GM21526 (cell line): ENCODE results near the gene UTP18.
"Not testable (repeated sequence)": the region's sequence is repeated elsewhere in the genome, so short reads cannot be mapped to it uniquely, and the experiment has no call there.

Experiments used
- ATAC-seq: cut with Tn5 transposase; IDR thresholded peaks from one replicate; pipeline ENCODE4 v1.9.1; 2021; ENCODE audit warnings: moderate library complexity; ENCODE audit not compliant: unreplicated experiment, low FRiP score

Gene UTP18

DNA sequence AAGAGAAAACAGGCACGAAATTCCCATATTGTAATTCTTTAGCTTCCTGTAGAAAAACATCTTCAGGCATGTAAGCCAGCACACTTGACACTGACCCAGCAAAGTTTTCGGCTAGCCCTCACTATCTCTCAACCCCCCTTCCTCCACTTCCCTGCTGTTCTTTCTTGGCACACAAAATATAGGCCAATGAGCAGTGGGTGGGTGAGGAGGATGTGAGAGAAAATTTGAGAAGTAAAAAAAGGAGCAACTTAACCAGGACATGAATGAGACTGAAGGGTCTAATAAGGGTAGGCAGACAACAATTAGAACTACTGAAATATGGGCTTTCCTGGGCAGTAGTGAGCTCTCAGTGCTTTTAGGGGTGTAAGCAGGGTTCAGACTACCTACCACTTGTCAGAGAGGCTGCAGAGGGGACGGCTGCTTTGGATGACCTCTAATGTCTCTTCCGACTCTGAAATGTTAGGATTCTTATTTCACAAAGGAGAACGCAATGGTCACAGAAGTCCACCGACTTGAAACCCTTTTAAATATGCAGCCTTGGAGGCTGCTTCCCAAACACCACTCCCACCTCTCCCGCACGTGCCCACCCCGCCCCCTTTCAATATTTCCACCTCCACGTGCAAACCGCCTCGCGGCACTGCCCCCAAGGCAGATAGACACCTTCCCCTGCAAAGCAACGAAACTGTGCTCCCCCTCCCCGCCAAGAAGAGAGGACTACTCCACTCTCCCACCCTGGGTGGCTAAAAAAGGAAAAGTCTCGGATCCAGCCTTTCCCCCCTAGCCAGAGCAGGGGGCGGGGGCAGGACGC lies 1.4 kb upstream of the UTP18 start:
- ATAC-seq: no peak

- ATAC-seq: peak; percentile 76
These were observed 646 bp upstream of the UTP18 start, which contains the start of gene MBTD1 for GRCh38 chr17:51259564-51260236. Gene MBTD1 (minus strand): TSS chr17:51260049. CDS start chr17:51225161, 34,888 bp downstream.

DNA sequence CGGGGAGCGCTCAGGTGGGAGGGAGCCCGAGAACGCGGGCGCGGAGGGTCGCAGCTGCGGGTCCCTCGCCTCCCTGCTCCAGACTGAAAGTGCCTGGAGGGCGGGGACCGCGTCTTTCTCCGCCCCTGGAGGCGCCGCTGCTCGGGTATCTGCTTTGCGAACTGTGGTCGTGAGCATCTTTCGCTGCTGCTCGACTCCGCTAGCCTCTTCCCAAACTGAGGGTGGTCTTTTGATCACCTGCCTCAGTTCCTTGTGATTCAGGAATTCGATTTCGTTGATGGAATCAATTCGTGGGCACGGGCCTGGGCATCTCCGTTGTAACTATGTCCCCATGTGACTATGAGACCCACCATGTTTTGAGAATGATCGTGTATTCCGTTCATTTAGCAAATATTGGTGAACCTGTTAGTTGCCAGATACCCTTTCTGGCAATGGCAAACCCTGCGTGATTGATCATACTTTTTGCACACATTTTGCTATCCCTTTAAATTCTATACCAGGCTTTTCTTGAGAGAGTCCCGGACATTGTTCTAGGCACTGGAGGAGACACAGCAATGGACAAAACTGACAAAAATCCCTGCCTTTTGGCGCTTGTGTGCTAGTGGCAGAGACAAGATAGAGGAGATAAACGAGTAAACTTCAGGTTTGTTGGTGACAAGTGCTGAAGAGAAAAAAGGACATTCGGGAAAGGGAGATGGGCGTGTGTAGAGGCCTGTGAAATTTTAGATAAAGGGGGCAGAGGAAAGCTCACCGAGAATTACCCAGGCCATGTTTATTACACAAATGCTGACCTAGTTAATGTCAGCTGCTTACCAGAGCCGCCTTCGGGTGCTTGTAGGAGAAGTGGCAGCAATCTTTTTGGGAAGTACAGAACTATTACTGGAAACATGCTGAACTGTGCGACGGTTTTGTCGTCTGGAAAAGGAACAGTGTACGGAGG lies 948 bp downstream of the UTP18 start:
- no peak for ATAC-seq

- no peak for ATAC-seq
These were observed 2.7 kb downstream of the UTP18 start for GRCh38 chr17:51263006-51263405.

GRCh38 chr17:51264466-51264865 lies 4.1 kb downstream of the UTP18 start:
- not testable (repeated sequence) for ATAC-seq

DNA sequence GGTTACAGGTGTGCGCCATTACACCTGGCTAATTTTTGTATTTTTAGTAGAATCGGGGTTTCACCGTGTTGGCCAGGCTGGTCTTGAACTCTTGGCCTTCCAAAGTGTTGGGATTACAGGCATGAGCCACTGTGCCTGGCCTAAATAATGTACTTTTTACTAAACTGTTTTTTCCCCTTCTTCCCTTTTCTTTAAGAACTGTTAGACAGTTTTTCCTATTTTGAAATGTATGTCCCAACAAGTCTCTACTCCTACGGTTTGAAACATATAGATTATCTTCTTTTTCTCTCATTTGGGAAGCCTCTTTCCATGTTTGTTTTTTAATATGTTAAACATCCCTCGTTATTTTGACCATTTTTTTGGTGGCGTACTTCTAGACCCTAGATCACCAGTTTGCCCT lies 9.6 kb downstream of the UTP18 start:
- no peak for ATAC-seq

GRCh38 chr17:51270636-51271035 lies 10.3 kb downstream of the UTP18 start:
- ATAC-seq: no peak

DNA sequence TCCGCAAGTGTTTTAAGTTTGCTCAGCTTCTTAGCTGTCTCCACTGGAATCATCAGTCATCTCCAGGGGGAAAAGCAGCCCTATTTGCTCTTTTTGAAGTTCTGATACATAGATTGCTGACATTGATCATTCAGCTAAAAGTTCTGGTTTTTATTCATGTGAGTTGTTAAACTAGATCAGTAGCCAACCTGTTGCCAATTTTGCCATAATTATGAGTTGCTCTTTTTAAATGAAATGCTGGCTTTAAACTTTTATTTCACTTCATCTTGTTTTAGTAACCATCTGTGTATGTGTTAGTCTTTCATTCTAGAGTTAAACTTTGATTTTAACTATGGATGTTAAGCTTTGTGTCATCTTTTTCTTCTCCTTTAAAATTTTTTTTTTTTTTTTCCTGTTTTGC lies 12.5 kb downstream of the UTP18 start:
- no peak for ATAC-seq

- ATAC-seq: no peak
These were observed 15.0 kb downstream of the UTP18 start for GRCh38 chr17:51275381-51275780.

GRCh38 chr17:51279183-51279582 lies 18.8 kb downstream of the UTP18 start:
- ATAC-seq: no peak

DNA sequence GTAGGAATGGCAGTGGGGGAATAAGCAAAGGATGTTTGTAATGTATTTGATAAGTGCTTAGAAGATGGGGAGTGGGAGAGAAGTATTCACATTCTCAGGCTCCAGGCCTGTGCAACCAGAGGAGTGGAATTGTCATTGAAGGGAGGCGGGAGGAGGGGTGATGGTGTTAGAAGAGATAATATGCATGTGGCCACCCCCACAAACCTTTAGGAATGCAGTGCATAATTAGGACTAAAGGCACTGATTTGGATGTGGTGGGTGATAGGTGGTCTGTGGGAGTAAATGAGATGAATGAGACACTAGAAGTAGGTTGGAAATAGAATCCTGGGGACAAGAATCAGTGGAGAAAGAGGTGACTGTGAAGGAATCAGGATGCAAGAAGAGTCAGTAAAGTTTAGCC lies 27.1 kb downstream of the UTP18 start:
- ATAC-seq: no peak

- no peak for ATAC-seq
These were observed 29.4 kb downstream of the UTP18 start for GRCh38 chr17:51289696-51290111.

DNA sequence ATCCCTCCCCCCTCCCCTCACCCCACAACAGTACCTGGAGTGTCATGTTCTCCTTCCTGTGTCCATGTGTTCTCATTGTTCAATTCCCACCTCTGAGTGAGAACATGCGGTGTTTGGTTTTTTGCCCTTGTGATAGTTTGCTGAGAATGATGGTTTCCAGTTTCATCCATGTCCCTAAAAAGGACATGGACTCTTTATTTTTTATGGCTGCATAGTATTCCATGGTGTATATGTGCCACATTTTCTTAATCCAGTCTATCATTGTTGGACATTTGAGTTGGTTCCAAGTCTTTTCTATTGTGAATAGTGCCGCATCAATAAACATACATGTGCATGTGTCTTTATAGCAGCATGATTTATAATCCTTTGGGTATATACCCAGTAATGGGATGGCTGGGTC lies 34.0 kb downstream of the UTP18 start:
- ATAC-seq: not testable (repeated sequence)

GRCh38 chr17:51298508-51299371 lies 38.4 kb downstream of the UTP18 start:
- no peak for ATAC-seq

DNA sequence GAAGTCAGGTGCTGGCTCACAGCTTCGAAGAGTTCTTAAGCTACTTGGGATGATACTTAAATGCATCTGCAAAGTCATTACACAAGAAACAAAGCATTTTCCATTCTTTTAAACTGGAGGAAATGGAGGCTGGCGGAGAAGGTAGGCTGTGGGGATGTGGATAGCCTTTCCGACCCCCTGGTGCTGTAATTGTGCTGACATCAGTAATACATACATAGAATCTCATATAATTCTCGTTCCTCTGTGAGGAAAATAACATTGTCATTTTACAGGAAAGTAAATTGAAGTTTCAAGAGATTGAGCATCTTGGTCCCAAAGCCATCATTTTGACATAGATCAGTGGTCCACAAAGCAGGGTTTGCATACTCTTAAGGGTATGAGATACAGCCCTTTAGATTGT lies 39.5 kb downstream of the UTP18 start:
- ATAC-seq: no peak

DNA sequence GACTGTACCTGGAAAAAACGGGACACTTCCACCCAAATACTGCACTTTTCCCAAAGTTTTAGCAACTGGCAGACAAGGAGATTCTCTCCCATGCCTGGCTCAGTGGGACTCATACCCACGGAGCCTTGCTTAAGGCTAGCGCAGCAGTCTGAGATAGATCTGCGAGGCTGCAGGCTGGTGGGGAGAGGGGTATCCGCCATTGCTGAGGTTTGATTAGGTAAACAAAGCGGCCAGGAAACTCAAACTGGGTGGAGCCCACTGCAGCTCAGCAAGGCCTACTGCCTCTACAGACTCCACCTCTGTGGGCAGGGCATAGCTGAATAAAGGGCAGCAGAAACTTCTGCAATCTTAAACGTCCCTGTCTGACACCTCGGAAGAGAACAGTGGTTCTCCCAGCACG lies 44.8 kb downstream of the UTP18 start:
- ATAC-seq: no peak

- ATAC-seq: not testable (repeated sequence)
These were observed 51.7 kb downstream of the UTP18 start for GRCh38 chr17:51312003-51312402.

GRCh38 chr17:51319186-51319585 lies 58.8 kb downstream of the UTP18 start:
- ATAC-seq: no peak

DNA sequence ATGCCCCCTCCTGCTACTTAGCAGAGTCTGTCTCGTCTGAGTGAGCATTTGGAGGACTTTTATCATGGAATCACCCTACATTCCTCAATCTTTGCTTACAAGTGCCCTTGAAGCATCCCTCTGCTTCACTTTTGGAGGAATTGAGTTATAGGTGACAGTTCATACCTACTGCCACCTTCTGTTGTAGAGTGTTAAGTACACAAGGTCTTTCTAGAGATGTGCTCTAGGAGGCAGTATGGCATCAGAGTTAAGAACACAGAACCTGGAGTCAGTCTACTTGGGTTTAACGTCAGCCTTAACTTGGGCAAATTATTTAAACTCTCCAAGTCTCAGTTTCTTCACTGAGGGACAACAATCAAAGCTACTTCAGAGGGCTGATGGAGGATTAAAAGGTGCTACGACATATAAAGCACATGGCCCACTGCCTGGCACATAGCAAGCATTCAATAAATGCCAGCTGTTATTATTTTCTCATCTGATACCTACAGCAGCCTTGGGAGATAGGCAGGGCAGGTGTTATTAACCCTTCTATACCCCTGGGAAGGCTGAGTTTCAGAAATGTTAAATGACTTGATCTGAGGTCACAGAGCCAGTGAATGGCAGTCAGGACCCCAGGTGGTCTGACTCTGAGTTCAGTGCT lies 62.2 kb downstream of the UTP18 start:
- ATAC-seq: peak; percentile 59
